Activated CD8-positive, alpha-beta T cell treated with anti-CD3 and anti-CD28 coated beads, Interleukin-2, amount 10 ng/mL, durations not matched to agents 7 days and 5 days (primary cell): Measurements from ENCODE around the gene EVL. TPM values are rescaled to one million over a fixed set of nuclear protein-coding genes. Genes with fewer than 3 reads are reported as not detected.
"Not testable (repeated sequence)": the region's sequence is repeated elsewhere in the genome, so short reads cannot be mapped to it uniquely, and the experiment has no call there.

Experiments
- ATAC-seq: fragments of 150-1000 bp; cut with Tn5 transposase; one replicate; pipeline ENCODE4 v1.10.0; 2021; ENCODE audit warnings: moderate library complexity
- CTCF ChIA-PET: fragments of 350-600 bp; sonication (Branson Sonifier 250); formaldehyde crosslinking; loops from one replicate; lab custom pipeline; 2021; ENCODE audit warnings: antibody characterized with exemption; lab: Charles Lee
- POLR2A ChIA-PET: fragments of 350-600 bp; sonication (Branson Sonifier 250); formaldehyde crosslinking; loops from one replicate; lab custom pipeline; 2021; ENCODE audit warnings: antibody characterized with exemption; lab: Charles Lee
- DNase-seq: peaks from one replicate; pipeline ENCODE4 v3.0.0-alpha.2; 2020
- H3K27ac Mint-ChIP-seq: one replicate; pipeline ENCODE4 v1.8.0; 2021; ENCODE audit warnings: mild to moderate bottlenecking, mixed read lengths
- H3K27me3 Mint-ChIP-seq: one replicate; pipeline ENCODE4 v1.8.0; 2021; ENCODE audit warnings: low read depth, mixed read lengths
- H3K36me3 Mint-ChIP-seq: one replicate; pipeline ENCODE4 v1.8.0; 2021; ENCODE audit warnings: low read depth, mixed read lengths
- H3K4me1 Mint-ChIP-seq: one replicate; pipeline ENCODE4 v1.8.0; 2021; ENCODE audit warnings: low read depth, mixed read lengths
- H3K4me3 Mint-ChIP-seq: one replicate; pipeline ENCODE4 v1.8.0; 2021; ENCODE audit warnings: mild to moderate bottlenecking, mixed read lengths
- H3K9me3 Mint-ChIP-seq: one replicate; pipeline ENCODE4 v1.8.0; 2022; ENCODE audit warnings: mixed read lengths; ENCODE audit not compliant: insufficient read depth
- total RNA-seq, 2 experiments: library from RNA; stranded (reverse); gene quantifications; one replicate each; pipeline ENCODE4 v1.2.3, GENCODE V29; 2021

EVL gene
- total RNA-seq, 2 experiments from 2014 or later, result 863 to 926 TPM

DNA sequence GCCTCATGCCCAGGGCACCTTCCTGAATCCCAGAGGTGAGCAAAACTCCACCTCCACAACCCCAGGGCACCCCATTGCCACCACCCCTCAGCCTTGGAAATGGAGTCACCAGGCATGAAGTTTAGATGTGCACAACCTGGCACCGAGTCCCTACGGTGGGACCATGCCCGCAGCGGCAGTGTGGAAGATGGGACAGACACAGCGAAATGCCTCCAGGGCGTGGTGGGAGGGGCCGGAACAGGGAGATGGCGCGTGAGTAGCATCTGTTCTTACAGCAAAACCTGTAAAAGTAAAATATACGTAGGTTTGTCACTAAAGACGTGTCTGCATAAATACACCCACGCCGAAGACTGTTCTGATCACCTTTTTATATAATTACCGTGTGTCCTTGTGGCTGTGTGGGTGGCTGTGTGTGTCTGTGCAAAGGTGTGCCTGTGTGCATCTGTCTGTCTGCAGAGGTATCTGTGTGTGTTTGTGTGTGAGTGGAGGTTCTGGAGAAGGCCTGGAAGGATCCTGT, 111.6 kb downstream of the EVL start:
- CTCF ChIA-PET, result no interaction called here
- Mint-ChIP-seq H3K4me1 (no peaks in the 10 kb centered on the region), H3K4me3 (no peak overlapping the region), H3K27me3 (peaks cover 7% of the 10 kb centered on the region), H3K27ac (no peak overlapping the region), H3K36me3 (no peaks in the 10 kb centered on the region), H3K9me3 (no peaks in the 10 kb centered on the region)
- DNase-seq (no peak), ATAC-seq (no peak)
- POLR2A ChIA-PET, result no interaction called here

DNA sequence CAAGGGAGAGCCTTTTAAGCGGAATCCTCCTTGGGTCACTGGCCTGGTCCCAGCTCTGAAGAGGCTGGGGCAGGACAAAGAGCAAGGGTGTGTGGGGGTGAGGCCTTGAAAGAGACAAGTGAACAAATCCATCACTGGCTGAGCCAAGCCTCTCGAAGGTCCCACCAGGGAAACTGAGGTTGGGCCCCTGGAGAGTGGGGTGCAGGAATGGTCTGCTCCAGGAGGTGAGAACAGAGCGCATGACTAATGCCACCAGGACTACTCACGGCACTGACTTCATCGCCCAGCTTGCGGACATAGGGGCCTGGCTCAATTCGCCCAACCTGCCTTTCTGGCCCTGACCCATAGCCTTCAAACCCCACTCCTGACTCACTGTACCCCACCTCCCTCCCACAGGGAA, 113.5 kb downstream of the EVL start:
- no peaks in the 10 kb centered on the region for H3K4me1 Mint-ChIP-seq
- H3K4me3 Mint-ChIP-seq, result no peak overlapping the region
- POLR2A ChIA-PET, result no interaction called here
- CTCF ChIA-PET, result interaction anchor here (1.9 kb wide), 1 partner anchor 14 kb away, joined by 5 read pairs; no protein-coding TSS in a partner anchor
- H3K27ac Mint-ChIP-seq, result no peak overlapping the region
- ATAC-seq (no peak), DNase-seq (no peak)
- H3K27me3 Mint-ChIP-seq, result peaks cover 2% of the 10 kb centered on the region
- no peaks in the 10 kb centered on the region for H3K36me3 Mint-ChIP-seq
- no peaks in the 10 kb centered on the region for H3K9me3 Mint-ChIP-seq

DNA sequence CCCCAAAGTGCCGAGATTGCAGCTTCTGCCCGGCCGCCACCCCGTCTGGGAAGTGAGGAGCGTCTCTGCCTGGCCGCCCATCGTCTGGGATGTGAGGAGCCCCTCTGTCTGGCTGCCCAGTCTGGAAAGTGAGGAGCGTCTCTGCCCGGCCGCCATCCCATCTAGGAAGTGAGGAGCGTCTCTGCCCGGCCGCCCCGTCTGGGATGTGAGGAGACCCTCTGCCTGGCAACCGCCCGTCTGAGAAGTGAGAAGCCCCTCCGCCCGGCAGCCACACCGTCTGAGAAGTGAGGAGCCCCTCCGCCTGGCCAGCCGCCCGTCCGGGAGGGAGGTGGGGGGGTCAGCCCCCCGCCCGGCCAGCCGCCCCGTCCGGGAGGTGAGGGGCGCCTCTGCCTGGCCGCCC, 115.4 kb downstream of the EVL start:
- ATAC-seq, DNase-seq, CTCF ChIA-PET, H3K27me3 Mint-ChIP-seq, POLR2A ChIA-PET, H3K27ac Mint-ChIP-seq, H3K36me3 Mint-ChIP-seq, H3K4me1 Mint-ChIP-seq, H3K4me3 Mint-ChIP-seq, H3K9me3 Mint-ChIP-seq: not testable (repeated sequence)

DNA sequence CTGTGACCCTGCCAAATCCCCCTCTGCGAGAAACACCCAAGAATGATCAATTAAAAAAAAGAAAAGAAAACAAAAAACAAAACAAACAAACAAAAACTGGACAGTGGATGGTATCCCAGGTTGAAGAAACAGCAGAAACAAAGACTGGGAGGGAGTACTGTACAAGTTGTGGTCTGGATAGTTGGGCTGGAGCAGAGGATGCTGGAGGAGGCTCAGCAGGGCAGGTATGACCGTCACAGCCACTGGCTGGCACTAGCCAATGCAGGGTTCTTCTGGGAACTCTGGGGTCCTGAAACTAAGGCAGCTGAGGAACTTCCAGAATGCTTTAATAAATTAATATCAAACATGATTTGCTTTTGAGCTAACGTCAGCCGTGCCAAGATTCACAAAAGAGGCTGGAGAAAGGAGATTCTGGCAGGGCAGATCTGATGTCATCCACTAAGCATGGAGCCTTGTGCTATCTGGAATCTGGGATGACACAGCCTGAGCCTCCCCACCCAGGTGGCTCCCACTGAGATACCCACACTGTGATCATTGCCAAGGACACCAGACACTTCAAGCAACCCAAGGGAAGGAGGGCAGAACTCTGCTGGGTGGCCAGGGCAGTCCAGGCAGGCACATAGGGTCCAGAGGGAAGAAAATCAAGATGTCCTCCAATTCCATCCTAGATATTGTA, 116.8 kb downstream of the EVL start:
- H3K9me3 Mint-ChIP-seq, CTCF ChIA-PET, POLR2A ChIA-PET: not testable (repeated sequence)

DNA sequence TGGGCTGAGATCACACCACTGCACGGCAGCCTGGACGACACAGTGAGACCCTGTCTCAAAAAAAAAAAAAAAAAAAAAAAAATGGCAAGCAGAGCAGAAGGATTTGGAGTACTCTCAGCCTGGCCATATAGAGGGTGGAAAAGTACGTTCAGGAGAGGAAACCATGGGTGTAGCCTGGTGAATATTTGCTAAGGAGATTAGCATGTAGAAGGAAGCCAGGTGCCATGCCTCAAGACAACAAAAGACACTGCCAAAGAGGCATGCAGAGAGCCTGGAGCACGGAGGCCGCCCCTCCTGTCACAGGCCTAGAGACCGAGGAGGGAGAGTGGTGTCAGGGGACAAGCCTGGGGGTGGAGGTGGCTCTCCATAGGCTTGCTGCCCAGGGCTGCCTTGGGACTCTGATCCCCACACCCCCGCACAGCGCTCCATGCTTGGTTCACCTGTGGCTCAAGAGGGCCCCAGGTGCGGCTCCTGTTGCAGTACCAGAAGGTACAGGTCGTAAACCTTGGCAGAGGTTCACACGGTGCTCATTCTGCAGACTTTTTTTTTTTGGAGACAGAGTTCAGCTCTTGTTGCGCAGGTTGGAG, 122.1 kb downstream of the EVL start:
- Mint-ChIP-seq H3K4me1 (peaks cover 12% of the 10 kb centered on the region), H3K27ac (no peak overlapping the region), H3K36me3 (no peaks in the 10 kb centered on the region), H3K27me3 (no peaks in the 10 kb centered on the region), H3K4me3 (no peak overlapping the region), H3K9me3 (no peaks in the 10 kb centered on the region)
- ChIA-PET CTCF (no interaction called here), POLR2A (no interaction called here)
- ATAC-seq, result no peak
- no peak for DNase-seq

More for the DNA sequence above, 116.8 kb downstream of the EVL start:
- not testable (repeated sequence) for ATAC-seq, H3K27me3 Mint-ChIP-seq, H3K4me3 Mint-ChIP-seq, H3K36me3 Mint-ChIP-seq, DNase-seq, H3K27ac Mint-ChIP-seq, H3K4me1 Mint-ChIP-seq

DNA sequence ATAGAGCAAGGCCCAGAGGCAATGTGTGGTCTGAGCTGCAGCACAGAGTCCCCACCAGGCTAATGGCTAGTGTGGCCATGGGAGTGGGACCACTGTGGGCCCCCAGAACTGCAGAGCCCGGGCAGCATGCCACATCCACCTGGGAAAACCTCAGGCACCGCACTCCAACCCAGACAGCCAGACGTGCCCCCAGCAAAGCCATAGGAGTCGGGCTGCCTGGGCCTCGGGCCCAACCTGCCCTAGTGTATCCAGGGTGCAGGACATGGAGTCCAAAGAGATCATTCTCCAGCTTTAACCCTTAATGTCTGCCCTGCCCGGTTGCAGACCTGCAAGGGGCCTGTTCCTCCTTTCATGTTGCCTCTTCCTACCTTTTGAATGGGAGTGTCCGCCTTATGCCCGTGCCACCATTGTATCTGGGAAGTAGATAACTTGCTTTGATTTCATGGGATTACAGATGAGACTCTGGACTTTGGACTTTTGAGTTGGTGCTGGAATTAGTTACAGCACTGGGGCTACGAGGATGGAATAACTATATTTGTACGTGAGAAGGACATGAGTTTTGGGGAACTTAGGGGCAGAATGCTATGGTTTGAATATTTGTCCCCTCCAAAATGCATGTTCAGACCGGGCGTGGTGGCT, 123.3 kb downstream of the EVL start:
- Mint-ChIP-seq H3K36me3 (no peaks in the 10 kb centered on the region), H3K4me3 (no peak overlapping the region), H3K27ac (no peak overlapping the region), H3K27me3 (no peaks in the 10 kb centered on the region), H3K9me3 (no peaks in the 10 kb centered on the region), H3K4me1 (peaks cover 20% of the 10 kb centered on the region)
- ChIA-PET POLR2A (no interaction called here), CTCF (no interaction called here)
- ATAC-seq, result no peak
- no peak for DNase-seq

DNA sequence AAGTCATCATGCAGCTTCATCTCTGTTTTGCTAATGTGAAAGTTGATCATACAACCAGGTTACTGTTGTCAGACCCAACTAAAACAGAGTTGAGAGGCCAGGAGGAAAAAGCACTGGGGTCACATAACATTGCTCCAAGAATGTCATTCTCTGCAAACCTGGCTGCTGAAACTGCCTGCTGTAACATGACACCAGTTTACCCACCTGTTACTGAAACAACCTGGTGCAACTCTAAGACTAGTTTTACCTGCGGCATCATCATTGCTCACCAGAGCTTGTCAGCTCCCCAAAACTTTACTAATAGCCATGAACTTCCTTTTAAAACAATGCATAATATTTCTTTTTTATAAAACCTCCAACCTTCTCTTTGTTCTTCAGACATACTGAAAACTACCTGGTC, 124.9 kb downstream of the EVL start:
- CTCF ChIA-PET, result interaction anchor here (0.6 kb wide), 1 partner anchor 506 kb away, joined by 3 read pairs; the partner anchor contains the start of gene CYP46A1
- Mint-ChIP-seq H3K4me3 (no peak overlapping the region), H3K4me1 (peaks cover 25% of the 10 kb centered on the region), H3K9me3 (no peaks in the 10 kb centered on the region), H3K27me3 (no peaks in the 10 kb centered on the region), H3K27ac (no peak overlapping the region), H3K36me3 (no peaks in the 10 kb centered on the region)
- POLR2A ChIA-PET, result no interaction called here
- ATAC-seq (no peak), DNase-seq (no peak)

DNA sequence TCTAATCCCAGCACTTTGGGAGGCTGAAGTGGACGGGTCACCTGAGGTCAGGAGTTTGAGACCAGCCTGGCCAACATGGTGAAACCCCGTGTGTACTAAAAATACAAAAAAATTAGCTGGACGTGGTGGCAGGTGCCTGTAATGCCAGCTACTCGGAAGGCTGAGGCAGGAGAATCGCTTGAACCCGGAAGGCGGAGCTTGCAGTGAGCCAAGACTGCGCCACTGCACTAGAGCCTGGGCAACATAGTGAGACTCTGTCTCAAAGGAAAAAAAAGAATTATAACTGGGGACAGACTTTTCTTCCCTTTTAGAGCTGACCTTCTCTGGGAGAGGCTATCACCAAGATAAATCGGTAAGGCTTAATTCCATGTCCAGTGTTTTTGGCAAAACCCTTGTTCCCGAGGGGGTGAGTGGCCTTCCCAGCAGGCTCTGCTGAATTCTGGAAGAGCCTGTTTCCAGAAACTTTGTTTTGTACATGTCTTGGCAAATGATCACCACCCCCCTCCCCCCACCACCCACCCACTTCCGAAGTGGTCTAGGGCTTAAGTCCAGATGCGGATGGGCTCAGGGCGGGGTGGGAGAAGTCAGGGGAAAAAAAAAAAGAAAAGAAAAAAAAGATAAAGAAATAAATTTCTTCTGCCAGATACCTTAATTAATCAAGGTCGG, 126.5 kb downstream of the EVL start:
- CTCF ChIA-PET, result interaction anchor here (1.0 to 4.3 kb wide), 30 partner anchors 9 to 462 kb away, joined by 3 to 64 read pairs (median 12); no protein-coding TSS in a partner anchor
- Mint-ChIP-seq H3K27me3 (no peaks in the 10 kb centered on the region), H3K27ac (no peak overlapping the region), H3K4me1 (peaks cover 20% of the 10 kb centered on the region), H3K9me3 (no peaks in the 10 kb centered on the region), H3K4me3 (no peak overlapping the region), H3K36me3 (no peaks in the 10 kb centered on the region)
- no peak for DNase-seq
- POLR2A ChIA-PET, result interaction anchor here (1.4 to 4.3 kb wide), 2 partner anchors 23 to 31 kb away, joined by 4 to 31 read pairs; no protein-coding TSS in a partner anchor
- ATAC-seq, result no peak

DNA sequence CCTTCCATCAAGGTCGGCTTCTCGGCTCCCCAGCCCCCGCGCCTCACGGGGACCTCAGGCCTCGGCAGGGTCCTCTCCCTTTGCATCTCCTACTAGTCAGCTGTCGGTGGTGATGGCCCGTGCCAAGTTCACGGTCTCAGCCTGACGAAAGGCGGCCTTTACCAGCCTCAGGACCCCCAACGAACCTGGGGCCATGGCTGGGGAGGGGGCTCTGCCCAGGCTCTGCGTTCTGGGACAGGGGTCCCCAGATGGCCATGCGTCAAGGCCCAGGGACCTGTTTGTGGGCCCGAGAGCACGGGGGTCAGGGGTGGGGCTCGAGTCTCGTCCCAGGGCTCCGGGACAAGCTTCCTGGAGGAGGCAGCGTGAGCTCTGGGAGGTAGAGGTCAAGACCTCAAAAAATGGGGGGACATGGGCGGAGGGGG, 127.0 kb downstream of the EVL start:
- Mint-ChIP-seq H3K27me3 (no peaks in the 10 kb centered on the region), H3K27ac (peak overlapping the region; percentile 82), H3K4me1 (peaks cover 20% of the 10 kb centered on the region), H3K9me3 (no peaks in the 10 kb centered on the region), H3K36me3 (no peaks in the 10 kb centered on the region), H3K4me3 (peak overlapping the region; percentile 52)
- DNase-seq, result no peak
- ChIA-PET CTCF (interaction anchor here (0.9 to 4.3 kb wide), 67 partner anchors 9 to 509 kb away, joined by 3 to 64 read pairs (median 5); partner anchors contain the start of genes CYP46A1 and EVL), POLR2A (interaction anchor here (1.4 to 4.3 kb wide), 3 partner anchors 22 to 123 kb away, joined by 4 to 31 read pairs (median 4); no protein-coding TSS in a partner anchor)
- ATAC-seq, result no peak

DNA sequence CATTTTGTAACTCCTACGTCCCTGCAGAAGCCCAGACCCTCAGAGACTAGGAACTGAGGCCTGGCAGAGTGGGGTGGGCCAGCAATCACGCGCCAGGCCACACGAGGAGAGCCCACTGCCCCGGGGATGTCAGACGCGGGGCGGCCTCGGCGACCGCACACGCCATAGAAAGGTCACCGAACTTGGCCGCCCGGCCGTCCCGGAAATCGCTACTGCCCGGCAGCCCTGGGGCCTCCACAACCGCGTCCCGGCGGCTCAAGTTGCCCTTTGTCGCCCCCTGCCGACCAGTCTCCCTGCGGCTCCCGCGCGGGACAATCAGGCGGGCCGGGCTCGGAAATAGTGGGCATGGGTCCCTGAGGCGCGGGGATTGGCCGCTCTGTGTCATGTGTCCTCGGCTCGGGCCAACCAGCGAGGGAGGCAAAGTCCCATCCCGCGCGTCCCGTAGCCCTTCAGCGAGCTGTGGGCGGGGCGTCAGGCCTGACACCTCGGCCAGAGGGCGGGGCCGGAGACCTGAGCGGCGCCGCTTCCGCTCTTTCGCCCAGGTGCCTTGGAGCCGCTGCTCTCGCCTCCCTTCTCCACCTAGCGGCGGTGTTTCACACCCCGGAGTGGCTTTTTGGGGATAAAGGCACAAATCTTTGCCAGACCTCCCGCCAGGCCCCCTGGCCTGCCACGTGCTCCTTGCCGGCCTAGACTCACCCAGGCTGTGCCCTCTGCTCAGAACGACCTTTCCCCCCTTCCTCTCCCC, 127.6 kb downstream of the EVL start:
- ATAC-seq (peak; percentile 100), DNase-seq (peak; percentile 100)
- ChIA-PET POLR2A (interaction anchor here (0.7 to 4.3 kb wide), 5 partner anchors 20 to 147 kb away, joined by 3 to 31 read pairs (median 4); no protein-coding TSS in a partner anchor), CTCF (interaction anchor here (0.5 to 4.3 kb wide), 82 partner anchors 8 to 641 kb away, joined by 3 to 64 read pairs (median 5); partner anchors contain the start of genes CYP46A1 and EVL)
- peak overlapping the region; percentile 52 for H3K4me3 Mint-ChIP-seq
- H3K9me3 Mint-ChIP-seq, result no peaks in the 10 kb centered on the region
- peak overlapping the region; percentile 89 for H3K27ac Mint-ChIP-seq
- no peaks in the 10 kb centered on the region for H3K27me3 Mint-ChIP-seq
- H3K36me3 Mint-ChIP-seq, result no peaks in the 10 kb centered on the region
- H3K4me1 Mint-ChIP-seq, result peaks cover 20% of the 10 kb centered on the region
